GM10266 (cell line): Measurements from ENCODE around the gene AIFM2.

Source experiments
- DNase-seq: peaks from one replicate; pipeline ENCODE4 v3.0.0; 2012; ENCODE audit errors: extremely low spot score
- TF ChIP-seq, protein P1 (sequence below): IDR thresholded peaks from 2 replicates; pipeline ENCODE4 v1.5.1; 2012; ENCODE audit warnings: mild to moderate bottlenecking, low read depth; ENCODE audit not compliant: control insufficient read depth, insufficient read depth; ENCODE audit errors: missing control alignments

Gene AIFM2

DNA sequence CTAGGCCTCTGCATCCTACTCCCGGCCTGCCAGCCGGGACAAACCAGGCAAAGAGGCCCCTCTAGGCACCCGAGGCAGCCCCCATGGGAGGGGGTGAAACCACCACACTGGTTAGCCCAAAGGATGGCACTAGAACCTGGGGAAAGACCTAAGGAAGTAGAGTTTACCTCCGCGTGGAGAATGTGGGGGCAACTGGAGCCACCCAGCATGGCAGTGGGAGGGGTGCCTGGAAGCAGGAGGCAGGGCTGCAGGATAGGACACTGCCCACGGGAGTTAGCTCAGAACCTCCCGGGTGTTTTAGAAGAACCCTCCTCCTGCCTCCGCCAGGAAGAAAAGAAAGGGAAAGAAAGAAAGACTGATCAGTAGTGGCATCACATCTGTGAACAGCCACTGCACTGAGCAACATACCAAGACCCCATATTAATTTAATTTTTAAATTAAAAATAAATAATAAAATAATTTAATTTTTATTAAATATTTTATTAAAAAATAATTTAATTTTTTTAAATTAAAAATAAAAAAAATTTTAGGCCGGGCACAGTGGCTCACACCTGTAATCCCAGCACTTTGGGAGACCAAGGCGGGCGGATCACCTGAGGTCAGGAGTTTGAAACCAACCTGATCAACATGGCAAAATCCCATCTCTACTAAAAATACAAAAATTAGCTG is 11.2 kb downstream of the AIFM2 start:
- TF ChIP-seq, protein P1, sequence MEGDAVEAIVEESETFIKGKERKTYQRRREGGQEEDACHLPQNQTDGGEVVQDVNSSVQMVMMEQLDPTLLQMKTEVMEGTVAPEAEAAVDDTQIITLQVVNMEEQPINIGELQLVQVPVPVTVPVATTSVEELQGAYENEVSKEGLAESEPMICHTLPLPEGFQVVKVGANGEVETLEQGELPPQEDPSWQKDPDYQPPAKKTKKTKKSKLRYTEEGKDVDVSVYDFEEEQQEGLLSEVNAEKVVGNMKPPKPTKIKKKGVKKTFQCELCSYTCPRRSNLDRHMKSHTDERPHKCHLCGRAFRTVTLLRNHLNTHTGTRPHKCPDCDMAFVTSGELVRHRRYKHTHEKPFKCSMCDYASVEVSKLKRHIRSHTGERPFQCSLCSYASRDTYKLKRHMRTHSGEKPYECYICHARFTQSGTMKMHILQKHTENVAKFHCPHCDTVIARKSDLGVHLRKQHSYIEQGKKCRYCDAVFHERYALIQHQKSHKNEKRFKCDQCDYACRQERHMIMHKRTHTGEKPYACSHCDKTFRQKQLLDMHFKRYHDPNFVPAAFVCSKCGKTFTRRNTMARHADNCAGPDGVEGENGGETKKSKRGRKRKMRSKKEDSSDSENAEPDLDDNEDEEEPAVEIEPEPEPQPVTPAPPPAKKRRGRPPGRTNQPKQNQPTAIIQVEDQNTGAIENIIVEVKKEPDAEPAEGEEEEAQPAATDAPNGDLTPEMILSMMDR = no peak
- no peak for DNase-seq

DNA sequence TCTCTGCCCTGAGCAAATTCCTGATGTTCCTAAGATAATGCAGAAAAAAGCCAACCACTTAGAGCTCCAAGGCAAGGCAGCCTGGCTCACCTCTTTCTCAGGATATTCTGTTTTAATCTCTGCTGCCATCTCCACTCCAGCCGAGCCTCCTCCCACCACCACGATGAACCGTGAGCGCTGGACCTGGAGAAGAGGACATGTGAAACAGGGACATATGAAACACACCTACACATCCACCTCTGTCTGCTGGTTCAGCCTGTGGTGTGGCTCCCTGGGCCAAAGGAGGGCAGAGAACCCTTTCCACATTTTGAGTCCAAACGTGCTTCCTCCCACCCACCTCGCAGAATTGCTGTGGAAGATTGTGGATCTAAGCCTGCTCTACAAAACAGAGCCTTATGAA is 12.2 kb downstream of the AIFM2 start:
- no peak for DNase-seq
- TF ChIP-seq, protein P1 = no peak

DNA sequence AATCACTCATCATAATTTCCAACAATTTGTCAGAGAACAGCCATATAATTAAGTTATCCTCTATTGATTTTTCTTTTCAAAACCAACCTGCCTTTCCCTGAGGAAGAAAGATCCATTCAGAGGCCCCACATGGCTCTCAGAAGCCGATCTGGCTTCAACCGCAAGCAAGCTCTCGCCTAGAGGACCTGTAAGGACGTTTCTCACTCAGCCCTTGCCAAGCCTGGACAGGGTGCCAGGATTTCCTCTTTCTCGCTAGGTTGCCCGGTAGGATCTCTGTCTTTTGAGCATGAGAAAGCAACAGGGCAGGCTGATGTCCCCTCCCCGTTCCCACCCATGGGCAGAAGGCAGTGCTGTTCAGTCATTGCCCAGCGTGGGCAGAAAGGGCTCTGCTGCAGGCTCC is 13.0 kb downstream of the AIFM2 start:
- DNase-seq = no peak
- TF ChIP-seq, protein P1 = no peak

DNA sequence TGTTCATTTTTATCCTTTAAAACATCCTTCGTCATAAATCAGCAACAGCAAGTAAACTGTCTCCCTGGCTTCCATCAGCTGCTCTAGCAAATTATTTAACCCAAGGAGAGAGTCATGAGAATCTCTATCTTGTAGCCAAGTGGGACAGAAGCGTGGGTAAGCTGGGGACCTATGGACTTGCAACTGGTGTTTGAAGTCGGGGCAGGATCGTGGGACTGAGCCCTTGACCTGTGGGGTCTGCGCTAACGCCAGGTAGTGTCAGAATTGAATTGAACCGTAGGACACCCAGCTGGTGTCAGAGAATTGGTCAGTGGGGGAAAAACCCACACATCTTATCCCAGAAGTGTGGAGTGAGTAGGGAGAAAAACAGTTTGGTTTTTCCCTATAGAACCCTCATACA is 13.4 kb downstream of the AIFM2 start:
- TF ChIP-seq, protein P1 = no peak
- DNase-seq = no peak

DNA sequence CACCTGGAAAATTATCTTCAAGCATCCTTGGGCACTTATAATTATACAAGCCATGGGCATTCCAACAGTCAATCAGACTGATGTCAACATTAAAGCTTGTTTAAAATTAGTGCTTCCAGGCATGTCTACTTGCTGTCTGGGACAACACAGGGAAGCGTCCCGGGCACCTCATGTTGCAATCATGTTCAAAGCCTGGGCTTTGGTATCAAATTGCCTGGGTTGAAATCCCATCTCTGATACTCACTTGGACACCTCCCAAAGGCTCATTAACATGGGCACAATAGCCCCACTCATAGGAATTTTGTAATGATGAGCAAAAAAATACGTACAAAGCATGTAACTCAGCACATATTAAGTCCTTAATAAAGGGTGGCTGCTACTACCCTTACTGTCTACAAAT is 14.4 kb downstream of the AIFM2 start:
- DNase-seq = no peak
- TF ChIP-seq, protein P1 = no peak

DNA sequence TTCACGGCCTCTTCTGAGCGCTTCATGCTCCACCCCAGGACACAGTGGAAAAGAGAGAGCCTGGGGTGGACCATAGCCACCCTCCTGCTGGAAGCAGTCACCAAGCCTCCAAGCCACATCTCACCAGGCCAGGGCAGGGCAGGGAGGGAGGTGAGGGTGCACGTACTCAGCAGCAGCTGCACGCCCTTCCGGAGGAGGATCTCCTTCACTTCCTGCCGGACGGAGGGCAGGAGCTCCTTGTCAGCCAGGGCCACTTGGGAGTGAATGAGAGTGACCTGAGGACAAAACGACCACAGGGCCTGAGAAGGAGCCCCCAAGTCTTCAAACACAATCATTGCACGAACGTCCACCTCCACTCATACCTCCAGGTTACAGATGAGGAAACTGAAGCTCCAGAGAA is 15.0 kb downstream of the AIFM2 start:
- TF ChIP-seq, protein P1 = no peak
- DNase-seq = no peak

DNA sequence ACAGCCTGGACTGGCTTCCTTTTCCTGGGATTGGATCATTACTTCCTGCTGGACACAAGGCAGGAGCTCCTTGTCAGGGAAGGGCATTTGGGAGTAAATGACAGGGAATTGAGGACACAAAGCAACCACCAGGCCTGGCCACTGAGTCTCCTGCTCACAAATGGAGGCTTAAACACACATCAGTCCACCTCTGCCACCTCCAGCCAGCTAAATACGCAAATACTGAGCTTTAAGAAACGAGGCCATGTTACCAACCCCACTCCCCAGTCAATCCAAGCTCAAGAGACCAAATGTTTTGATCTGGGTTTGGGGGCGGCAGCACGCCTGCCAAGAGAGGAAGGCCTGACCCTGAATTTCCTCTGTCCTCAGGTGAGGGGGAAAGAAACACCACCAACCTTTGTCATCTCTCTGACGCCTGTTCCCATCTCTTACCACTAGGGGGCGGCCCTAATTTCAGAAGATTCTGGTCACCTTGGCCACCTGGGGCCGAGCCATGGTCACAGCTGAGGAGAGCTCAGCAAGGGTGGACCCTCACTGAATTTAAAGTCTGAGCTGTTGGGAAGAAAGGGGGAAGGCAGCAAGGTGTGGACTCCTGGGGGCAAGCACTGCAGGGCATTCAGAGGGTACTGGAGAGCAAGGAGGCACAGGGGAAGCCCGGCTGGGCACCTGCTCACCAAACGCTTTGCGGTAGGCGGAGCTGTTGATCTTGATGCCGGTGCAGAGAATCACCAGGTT is 16.5 kb downstream of the AIFM2 start:
- TF ChIP-seq, protein P1 = peak; percentile 82
- peak; percentile 73 for DNase-seq
